Neuron (in vitro differentiated cells): ENCODE measurements around the gene CD99L2.

ENCODE experiments used
- H2AFZ ChIP-seq: one replicate; pipeline ENCODE4 v1.6.1; 2013; ENCODE audit warnings: low read depth, mild to moderate bottlenecking, inconsistent platforms, low read length, moderate library complexity
- H3K27me3 ChIP-seq: one replicate; pipeline ENCODE4 v1.6.1; 2013; ENCODE audit warnings: low read length; ENCODE audit not compliant: insufficient read depth
- H3K36me3 ChIP-seq: one replicate; pipeline ENCODE4 v1.6.1; 2013; ENCODE audit warnings: low read length; ENCODE audit not compliant: insufficient read depth
- H3K4me1 ChIP-seq: one replicate; pipeline ENCODE4 v1.6.1; 2013; ENCODE audit warnings: low read length; ENCODE audit not compliant: insufficient read depth
- H3K4me3 ChIP-seq: 2 replicates; pipeline ENCODE4 v1.5.1; 2013; ENCODE audit warnings: mild to moderate bottlenecking, low read length, moderate library complexity
- H3K9me3 ChIP-seq: one replicate; pipeline ENCODE4 v1.6.1; 2013; ENCODE audit warnings: low read length

CD99L2 gene

GRCh38 chrX:150790021-150790420 is 108.4 kb downstream of the CD99L2 start:
- Histone ChIP-seq H3K27me3 (no peaks in the 10 kb centered on the region), H3K4me3 (no peak overlapping the region), H2AFZ (no peak overlapping the region), H3K9me3 (no peaks in the 10 kb centered on the region), H3K4me1 (no peaks in the 10 kb centered on the region), H3K36me3 (peaks cover 2% of the 10 kb centered on the region)

GRCh38 chrX:150781677-150782076 is 116.8 kb downstream of the CD99L2 start:
- Histone ChIP-seq H3K4me1 (no peaks in the 10 kb centered on the region), H3K4me3 (no peak overlapping the region), H2AFZ (no peak overlapping the region), H3K9me3 (no peaks in the 10 kb centered on the region), H3K36me3 (no peaks in the 10 kb centered on the region), H3K27me3 (no peaks in the 10 kb centered on the region)

- no peak overlapping the region for H3K4me3 ChIP-seq
- H2AFZ ChIP-seq: no peak overlapping the region
- no peaks in the 10 kb centered on the region for H3K9me3 ChIP-seq
- no peaks in the 10 kb centered on the region for H3K4me1 ChIP-seq
- no peaks in the 10 kb centered on the region for H3K36me3 ChIP-seq
- no peaks in the 10 kb centered on the region for H3K27me3 ChIP-seq
These were observed 119.1 kb downstream of the CD99L2 start for GRCh38 chrX:150779385-150779784.

GRCh38 chrX:150777328-150777992 is 121.0 kb downstream of the CD99L2 start:
- no peaks in the 10 kb centered on the region for H3K4me1 ChIP-seq
- no peaks in the 10 kb centered on the region for H3K9me3 ChIP-seq
- no peak overlapping the region for H2AFZ ChIP-seq
- no peaks in the 10 kb centered on the region for H3K36me3 ChIP-seq
- no peaks in the 10 kb centered on the region for H3K27me3 ChIP-seq
- H3K4me3 ChIP-seq: no peak overlapping the region

- no peak overlapping the region for H3K4me3 ChIP-seq
- H3K36me3 ChIP-seq: no peaks in the 10 kb centered on the region
- no peaks in the 10 kb centered on the region for H3K27me3 ChIP-seq
- H2AFZ ChIP-seq: no peak overlapping the region
- H3K4me1 ChIP-seq: no peaks in the 10 kb centered on the region
- H3K9me3 ChIP-seq: no peaks in the 10 kb centered on the region
These were observed 122.7 kb downstream of the CD99L2 start for GRCh38 chrX:150775569-150776350.

- no peak overlapping the region for H3K4me3 ChIP-seq
- H3K27me3 ChIP-seq: no peaks in the 10 kb centered on the region
- H3K4me1 ChIP-seq: no peaks in the 10 kb centered on the region
- no peaks in the 10 kb centered on the region for H3K36me3 ChIP-seq
- no peak overlapping the region for H2AFZ ChIP-seq
- H3K9me3 ChIP-seq: no peaks in the 10 kb centered on the region
These were observed 123.5 kb downstream of the CD99L2 start for GRCh38 chrX:150774798-150775568.

- Histone ChIP-seq H3K9me3 (no peaks in the 10 kb centered on the region), H3K27me3 (no peaks in the 10 kb centered on the region), H3K4me1 (no peaks in the 10 kb centered on the region), H3K4me3 (no peak overlapping the region), H3K36me3 (no peaks in the 10 kb centered on the region), H2AFZ (no peak overlapping the region)
These were observed 124.8 kb downstream of the CD99L2 start for GRCh38 chrX:150773634-150774033.

- Histone ChIP-seq H3K4me1 (no peaks in the 10 kb centered on the region), H3K27me3 (no peaks in the 10 kb centered on the region), H3K4me3 (no peak overlapping the region), H3K9me3 (no peaks in the 10 kb centered on the region), H3K36me3 (no peaks in the 10 kb centered on the region), H2AFZ (no peak overlapping the region)
These were observed 125.4 kb downstream of the CD99L2 start for GRCh38 chrX:150773117-150773516.

- H3K4me1 ChIP-seq: no peaks in the 10 kb centered on the region
- H3K4me3 ChIP-seq: no peak overlapping the region
- no peaks in the 10 kb centered on the region for H3K36me3 ChIP-seq
- H2AFZ ChIP-seq: no peak overlapping the region
- H3K9me3 ChIP-seq: no peaks in the 10 kb centered on the region
- H3K27me3 ChIP-seq: no peaks in the 10 kb centered on the region
These were observed 126.1 kb downstream of the CD99L2 start for GRCh38 chrX:150772150-150772970.

- no peak overlapping the region for H2AFZ ChIP-seq
- H3K27me3 ChIP-seq: no peaks in the 10 kb centered on the region
- H3K4me3 ChIP-seq: no peak overlapping the region
- H3K4me1 ChIP-seq: no peaks in the 10 kb centered on the region
- H3K9me3 ChIP-seq: no peaks in the 10 kb centered on the region
- H3K36me3 ChIP-seq: no peaks in the 10 kb centered on the region
These were observed 127.4 kb downstream of the CD99L2 start for GRCh38 chrX:150771116-150771515.

GRCh38 chrX:150770623-150771022 is 127.8 kb downstream of the CD99L2 start:
- Histone ChIP-seq H2AFZ (no peak overlapping the region), H3K36me3 (no peaks in the 10 kb centered on the region), H3K27me3 (no peaks in the 10 kb centered on the region), H3K9me3 (no peaks in the 10 kb centered on the region), H3K4me3 (no peak overlapping the region), H3K4me1 (no peaks in the 10 kb centered on the region)

- no peak overlapping the region for H3K4me3 ChIP-seq
- no peak overlapping the region for H2AFZ ChIP-seq
- H3K4me1 ChIP-seq: no peaks in the 10 kb centered on the region
- no peaks in the 10 kb centered on the region for H3K36me3 ChIP-seq
- no peaks in the 10 kb centered on the region for H3K27me3 ChIP-seq
- H3K9me3 ChIP-seq: no peaks in the 10 kb centered on the region
These were observed 129.1 kb downstream of the CD99L2 start for GRCh38 chrX:150769408-150769807.
